Tibial nerve (tissue), 4 donors: Measurements from ENCODE around the gene PELI2. TPM values are rescaled to one million over a fixed set of nuclear protein-coding genes. Genes with fewer than 3 reads are reported as not detected.

ENCODE experiments used
- DNase-seq, 2 donors: peaks; one replicate each; pipeline ENCODE4 v3.0.0-alpha.2; 2019; ENCODE audit warnings: low spot score in 2 of 2
- H3K27ac ChIP-seq, 4 donors: fragments of 200-600 bp; sonication (generic) in 3 of 4; one replicate each; pipeline ENCODE4 v1.5.1; 2017 to 2019; ENCODE audit warnings: mild to moderate bottlenecking in 1 of 4
- H3K27me3 ChIP-seq, 2 donors: fragments of 200-600 bp; sonication (generic) in 1 of 2; one replicate each; pipeline versions ENCODE4 v1.5.1 to v1.6.0; 2017 to 2019
- H3K36me3 ChIP-seq, 3 donors: fragments of 200-600 bp; sonication (generic); one replicate each; pipeline ENCODE4 v1.5.1; 2018 to 2019
- H3K4me1 ChIP-seq, 4 donors: fragments of 200-600 bp; sonication (generic) in 3 of 4; one replicate each; pipeline ENCODE4 v1.5.1; 2017 to 2019
- H3K4me3 ChIP-seq, 4 donors: fragments of 200-600 bp; sonication (generic) in 3 of 4; one replicate each; pipeline ENCODE4 v1.5.1; 2017 to 2019; ENCODE audit warnings: mild to moderate bottlenecking in 1 of 4, moderate library complexity in 1 of 4
- H3K9me3 ChIP-seq, 4 donors: fragments of 200-600 bp; sonication (generic) in 3 of 4; one replicate each; pipeline ENCODE4 v1.5.1; 2017 to 2019
- EP300 ChIP-seq, 2 donors: sonication (generic); formaldehyde crosslinking; IDR thresholded peaks; one replicate each; pipeline ENCODE4 v1.6.1; 2017; ENCODE audit warnings: antibody characterized with exemption in 2 of 2, mild to moderate bottlenecking in 1 of 2
- POLR2A ChIP-seq, 2 donors: fragments of 450-650 bp; IDR thresholded peaks; one replicate each; pipeline ENCODE4 v1.6.1; 2017; ENCODE audit warnings: antibody characterized with exemption in 2 of 2, mild to moderate bottlenecking in 2 of 2, moderate library complexity in 2 of 2
- WGBS, 2 donors: methylation state at CpG; one replicate each; pipeline ENCODE4 v1.1.5; 2018; 5-methylcytosine and 5-hydroxymethylcytosine counted together
- total RNA-seq, 4 donors: library from RNA; depleted of rRNA; stranded (reverse); fragments of >200 nt; gene quantifications; one replicate each; pipeline ENCODE4 v1.1.0, GENCODE V29; 2016
- TF ChIP-seq, protein P1 (sequence below), 5 experiments: fragments of 200-600 bp in 3 of 5; fragments of 450-650 bp in 2 of 5; sonication (generic) in 3 of 5; IDR thresholded peaks; one replicate each; pipeline ENCODE4 v1.5.1; 2016 to 2019; ENCODE audit warnings: antibody characterized with exemption in 5 of 5, mild to moderate bottlenecking in 3 of 5, moderate library complexity in 2 of 5

Gene PELI2
- total RNA-seq, 4 donors from 2014 or later, result 20.1 to 42.3 (median 35.1) TPM

DNA sequence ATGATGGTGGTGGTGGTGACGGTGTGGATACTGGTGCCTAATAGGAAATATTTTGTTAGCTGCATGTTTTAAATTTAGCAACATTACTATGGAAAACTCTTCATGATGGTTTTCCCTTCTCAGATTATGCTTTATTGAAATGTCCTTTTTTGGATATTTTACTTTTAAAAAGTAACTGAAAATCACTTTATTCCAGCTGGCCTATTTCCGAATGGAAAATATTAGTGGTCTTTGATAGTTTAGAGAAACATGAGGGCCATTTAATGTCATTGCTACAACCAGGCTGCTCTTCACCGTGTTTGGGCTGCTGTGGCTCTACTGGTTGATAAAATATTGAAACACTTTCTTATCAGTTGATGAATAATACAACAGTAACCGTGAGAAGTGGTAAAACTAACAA is 64.2 kb downstream of the PELI2 start:
- no peak for TF ChIP-seq POLR2A (IDR thresholded peaks at IDR 0.05)
- TF ChIP-seq, protein P1, sequence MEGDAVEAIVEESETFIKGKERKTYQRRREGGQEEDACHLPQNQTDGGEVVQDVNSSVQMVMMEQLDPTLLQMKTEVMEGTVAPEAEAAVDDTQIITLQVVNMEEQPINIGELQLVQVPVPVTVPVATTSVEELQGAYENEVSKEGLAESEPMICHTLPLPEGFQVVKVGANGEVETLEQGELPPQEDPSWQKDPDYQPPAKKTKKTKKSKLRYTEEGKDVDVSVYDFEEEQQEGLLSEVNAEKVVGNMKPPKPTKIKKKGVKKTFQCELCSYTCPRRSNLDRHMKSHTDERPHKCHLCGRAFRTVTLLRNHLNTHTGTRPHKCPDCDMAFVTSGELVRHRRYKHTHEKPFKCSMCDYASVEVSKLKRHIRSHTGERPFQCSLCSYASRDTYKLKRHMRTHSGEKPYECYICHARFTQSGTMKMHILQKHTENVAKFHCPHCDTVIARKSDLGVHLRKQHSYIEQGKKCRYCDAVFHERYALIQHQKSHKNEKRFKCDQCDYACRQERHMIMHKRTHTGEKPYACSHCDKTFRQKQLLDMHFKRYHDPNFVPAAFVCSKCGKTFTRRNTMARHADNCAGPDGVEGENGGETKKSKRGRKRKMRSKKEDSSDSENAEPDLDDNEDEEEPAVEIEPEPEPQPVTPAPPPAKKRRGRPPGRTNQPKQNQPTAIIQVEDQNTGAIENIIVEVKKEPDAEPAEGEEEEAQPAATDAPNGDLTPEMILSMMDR (IDR thresholded peaks at IDR 0.05), result no peak
- TF ChIP-seq EP300 (IDR thresholded peaks at IDR 0.05), result no peak
- DNase-seq, result no peak
- no peak overlapping the region for H3K27ac ChIP-seq
- peaks cover 0 to 18% (median 2%) of the 10 kb centered on the region in 4 donors for H3K4me1 ChIP-seq
- H3K27me3 ChIP-seq, result no peaks in the 10 kb centered on the region
- 80 to 81% methylated on average over 4 of the region's 4 CpGs for WGBS, 2 donors
- no peak overlapping the region for H3K4me3 ChIP-seq
- no peaks in the 10 kb centered on the region for H3K36me3 ChIP-seq
- no peaks in the 10 kb centered on the region for H3K9me3 ChIP-seq

DNA sequence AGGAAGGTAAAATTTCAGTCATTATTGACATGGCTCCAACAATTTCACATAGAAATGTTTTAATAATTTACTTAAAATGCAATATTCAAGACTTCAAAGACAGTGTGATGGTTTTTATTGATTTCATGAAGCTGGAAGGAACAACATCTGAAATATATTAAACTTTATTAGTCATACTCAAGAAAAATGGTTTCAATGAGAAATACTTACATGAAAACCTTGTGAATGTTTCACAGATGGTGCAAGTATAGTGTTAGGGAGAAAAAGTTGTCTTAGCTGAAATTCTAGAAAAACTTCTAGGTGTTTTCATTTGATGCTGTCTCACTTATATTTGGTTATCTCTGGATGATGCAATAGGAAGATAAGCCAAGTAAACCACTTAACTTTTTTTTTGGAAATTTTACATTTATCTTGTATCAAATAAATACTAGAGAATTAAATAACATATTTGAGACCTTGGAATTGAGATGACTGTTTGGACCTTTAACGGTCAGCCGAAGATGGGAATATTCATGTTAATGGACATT is 65.5 kb downstream of the PELI2 start:
- Histone ChIP-seq H3K27ac (no peak overlapping the region), H3K27me3 (no peaks in the 10 kb centered on the region), H3K4me3 (no peak overlapping the region), H3K9me3 (no peaks in the 10 kb centered on the region), H3K36me3 (no peaks in the 10 kb centered on the region), H3K4me1 (peaks cover 0 to 9% (median 2%) of the 10 kb centered on the region in 4 donors)
- DNase-seq, result no peak
- WGBS, 2 donors, result 89 to 90% methylated on average over 2 of the region's 2 CpGs
- TF ChIP-seq EP300 (IDR thresholded peaks at IDR 0.05), result no peak
- TF ChIP-seq, protein P1 (IDR thresholded peaks at IDR 0.05), result no peak
- TF ChIP-seq POLR2A (IDR thresholded peaks at IDR 0.05), result no peak

DNA sequence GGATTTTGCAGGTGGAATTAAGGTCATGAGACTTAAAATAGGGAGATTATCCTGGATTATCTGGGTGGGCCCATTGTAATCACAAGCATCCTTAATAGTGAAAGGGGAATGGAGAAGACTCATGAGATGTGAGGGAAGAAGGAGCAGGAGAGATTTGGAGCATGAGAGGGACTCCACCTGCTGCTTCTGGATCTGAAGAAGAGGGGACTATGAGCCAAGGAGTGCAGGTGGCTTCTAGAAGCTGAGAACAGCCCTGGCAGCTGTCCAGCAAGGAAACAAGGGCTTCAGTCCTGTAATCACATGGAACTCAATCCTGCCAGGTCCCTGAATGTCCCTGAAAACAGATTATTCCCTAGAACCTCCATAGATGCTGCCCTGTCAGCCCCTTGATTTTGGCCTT is 67.8 kb downstream of the PELI2 start:
- Histone ChIP-seq H3K36me3 (no peaks in the 10 kb centered on the region), H3K9me3 (no peaks in the 10 kb centered on the region), H3K27me3 (no peaks in the 10 kb centered on the region), H3K27ac (no peak overlapping the region), H3K4me1 (peaks cover 0 to 4% (median 2%) of the 10 kb centered on the region in 4 donors), H3K4me3 (no peak overlapping the region)
- TF ChIP-seq POLR2A (IDR thresholded peaks at IDR 0.05), result no peak
- TF ChIP-seq, protein P1 (IDR thresholded peaks at IDR 0.05), result no peak
- no peak for TF ChIP-seq EP300 (IDR thresholded peaks at IDR 0.05)
- no peak for DNase-seq

DNA sequence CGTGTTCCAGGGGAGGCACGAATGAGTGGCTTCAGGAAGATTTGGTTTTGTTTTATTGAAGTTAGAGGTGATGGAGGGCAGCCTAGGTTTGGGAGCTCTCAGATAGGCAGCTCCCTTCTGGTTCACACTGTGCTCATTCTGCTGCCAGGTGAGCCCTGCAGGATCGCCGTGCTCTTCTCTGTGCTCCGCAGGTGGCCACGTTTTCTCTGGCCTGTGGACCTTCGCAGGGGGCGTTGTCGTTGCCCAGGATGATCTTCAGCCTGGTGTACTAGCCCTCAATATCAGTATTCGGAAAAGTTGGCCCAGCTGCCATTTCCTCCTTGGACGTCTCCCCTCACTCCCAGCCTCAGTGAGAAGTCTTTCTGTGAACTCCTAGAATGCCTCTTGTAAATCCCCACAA is 69.5 kb downstream of the PELI2 start:
- no peaks in the 10 kb centered on the region for H3K36me3 ChIP-seq
- no peak overlapping the region for H3K4me3 ChIP-seq
- 91 to 93% methylated on average over 11 of the region's 11 CpGs for WGBS, 2 donors
- H3K27ac ChIP-seq, result no peak overlapping the region
- no peaks in the 10 kb centered on the region for H3K9me3 ChIP-seq
- H3K27me3 ChIP-seq, result no peaks in the 10 kb centered on the region
- no peak for DNase-seq
- peaks cover 0 to under 1% (median 0%) of the 10 kb centered on the region in 4 donors for H3K4me1 ChIP-seq
- TF ChIP-seq, protein P1 (IDR thresholded peaks at IDR 0.05), result no peak
- TF ChIP-seq POLR2A (IDR thresholded peaks at IDR 0.05) (no peak), EP300 (IDR thresholded peaks at IDR 0.05) (no peak)

DNA sequence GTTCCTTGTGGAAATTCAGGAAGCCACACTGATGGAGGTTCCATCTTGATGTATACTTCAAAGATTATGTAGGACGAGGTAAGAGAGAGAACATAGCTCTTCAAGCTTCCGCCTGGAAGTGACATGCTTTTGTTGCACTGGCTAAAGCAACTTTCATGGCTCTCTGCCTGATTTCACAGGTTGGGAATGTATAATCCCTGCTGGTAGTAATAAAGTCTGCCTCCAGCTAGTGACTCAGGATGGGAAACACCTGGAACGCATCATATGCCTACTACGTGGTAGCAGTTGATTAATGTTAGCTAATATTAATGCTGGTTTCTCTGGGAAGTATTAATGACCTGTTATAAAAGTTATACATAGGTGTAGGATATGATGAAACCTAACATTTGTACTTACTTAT is 71.1 kb downstream of the PELI2 start:
- H3K4me1 ChIP-seq, result peaks cover 0 to 6% (median 0%) of the 10 kb centered on the region in 4 donors
- TF ChIP-seq, protein P1 (IDR thresholded peaks at IDR 0.05), result no peak
- no peak for TF ChIP-seq EP300 (IDR thresholded peaks at IDR 0.05)
- TF ChIP-seq POLR2A (IDR thresholded peaks at IDR 0.05), result no peak
- H3K9me3 ChIP-seq, result no peaks in the 10 kb centered on the region
- no peaks in the 10 kb centered on the region for H3K27me3 ChIP-seq
- H3K36me3 ChIP-seq, result no peaks in the 10 kb centered on the region
- no peak for DNase-seq
- H3K4me3 ChIP-seq, result no peak overlapping the region
- WGBS, 2 donors, result 61 to 70% methylated on average over 4 of the region's 4 CpGs
- no peak overlapping the region for H3K27ac ChIP-seq
